HG03575 (cell line): ENCODE measurements around the gene LIPI.
"Not testable (repeated sequence)": the region's sequence is repeated elsewhere in the genome, so short reads cannot be mapped to it uniquely, and the experiment has no call there.

ENCODE experiments used
- ATAC-seq: cut with Tn5 transposase; IDR thresholded peaks from one replicate; pipeline ENCODE4 v1.9.1; 2021; ENCODE audit not compliant: unreplicated experiment, insufficient number of reproducible peaks, low FRiP score; ENCODE audit errors: extremely low read depth

Gene LIPI

DNA sequence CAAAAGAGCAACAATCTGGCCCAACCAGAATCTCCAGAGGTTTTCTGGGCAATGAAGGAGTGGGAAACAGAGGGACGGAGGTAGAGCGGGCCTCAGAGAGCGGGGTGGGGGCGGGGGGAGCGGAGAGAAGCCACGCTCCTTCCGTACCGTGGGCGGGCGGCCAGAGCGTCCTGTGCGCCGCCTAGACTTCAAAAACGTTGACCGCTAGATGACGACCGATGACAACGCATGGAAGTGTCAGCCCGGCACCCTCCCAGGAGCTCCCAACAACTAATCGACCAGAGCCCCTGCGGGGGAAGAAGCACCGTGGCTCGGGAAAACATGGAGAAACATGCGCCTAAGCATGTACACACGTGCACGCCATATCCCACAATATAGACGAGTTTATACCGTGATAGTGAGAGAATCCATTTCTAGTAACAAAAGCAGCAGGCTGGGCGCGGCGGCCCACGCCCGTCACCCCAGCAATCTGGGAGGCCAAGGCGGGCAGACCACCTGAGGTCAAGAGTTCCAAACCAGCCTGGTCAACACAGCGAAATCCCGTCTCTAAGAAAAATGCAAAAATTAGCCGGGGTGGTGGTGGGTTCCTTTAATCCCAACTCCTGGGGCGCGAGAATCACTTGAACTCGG is 131.9 kb downstream of the LIPI start:
- no peak for ATAC-seq

DNA sequence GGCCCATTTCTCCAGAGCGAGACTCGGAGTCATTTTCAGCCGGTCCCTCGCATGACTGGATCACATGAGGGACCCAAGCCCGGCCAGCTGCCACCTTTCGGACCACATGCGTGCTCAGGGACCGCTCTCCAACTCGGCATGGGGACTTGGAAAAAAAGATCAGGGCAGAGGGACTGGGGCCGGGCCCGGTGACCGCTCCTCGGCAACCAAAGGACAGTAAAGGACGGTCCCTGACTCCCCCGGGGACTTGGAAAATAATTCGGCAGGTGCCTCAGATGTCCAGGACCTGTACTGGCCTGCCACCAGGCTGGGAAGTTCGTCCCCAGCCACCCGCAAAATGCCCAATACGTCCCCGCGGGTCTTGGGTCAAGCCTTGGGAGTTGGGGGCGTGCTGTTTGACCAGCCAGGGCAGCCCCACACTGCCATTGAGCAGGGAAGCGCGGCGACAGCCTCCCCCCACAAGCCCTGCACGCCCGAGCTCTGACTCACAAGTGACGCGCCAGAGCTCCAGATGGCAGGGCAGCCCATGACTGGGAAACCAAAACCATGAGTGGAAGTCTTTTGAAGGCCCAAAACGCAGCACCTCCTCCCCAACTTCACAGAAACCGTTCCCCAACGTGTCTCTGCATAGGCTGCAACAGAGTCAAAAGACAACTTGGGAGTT is 134.5 kb downstream of the LIPI start:
- no peak for ATAC-seq

DNA sequence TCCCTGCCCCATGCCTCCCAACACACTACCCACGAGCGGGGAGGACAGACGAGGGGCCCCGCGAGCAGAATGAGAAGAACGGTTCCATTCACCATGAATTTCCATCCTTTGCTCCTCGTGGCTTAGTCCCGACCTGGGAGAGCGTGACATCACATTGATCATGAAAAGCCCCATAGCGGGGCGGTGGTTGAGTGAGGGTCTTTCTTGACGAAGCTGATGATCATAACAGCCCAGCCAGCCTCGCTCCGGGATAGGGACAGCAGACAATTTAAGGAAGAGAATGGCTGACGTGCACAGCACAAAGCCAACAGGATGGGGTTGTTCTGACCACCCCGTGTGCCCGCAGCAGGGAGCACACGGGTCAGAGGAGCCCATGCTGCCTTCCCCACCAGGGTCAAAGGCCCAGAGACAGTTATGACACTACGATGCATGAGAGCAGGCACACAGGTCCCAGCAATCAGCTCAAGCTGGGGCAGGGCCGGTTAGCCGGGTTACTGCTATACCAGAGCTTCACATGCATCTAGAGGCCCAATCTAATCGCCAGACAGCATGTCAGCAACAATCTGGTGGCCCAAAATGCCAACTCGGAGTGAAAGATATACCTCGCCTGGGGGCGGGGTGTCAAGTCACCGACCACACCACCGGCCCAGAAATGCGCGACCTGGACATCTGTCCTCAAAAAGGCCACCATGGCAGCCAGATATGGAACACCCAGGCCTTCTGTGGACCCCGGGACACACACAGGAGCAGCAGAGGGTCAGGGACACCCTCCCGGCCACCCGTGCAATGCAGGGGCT is 135.2 kb downstream of the LIPI start:
- ATAC-seq, result no peak

DNA sequence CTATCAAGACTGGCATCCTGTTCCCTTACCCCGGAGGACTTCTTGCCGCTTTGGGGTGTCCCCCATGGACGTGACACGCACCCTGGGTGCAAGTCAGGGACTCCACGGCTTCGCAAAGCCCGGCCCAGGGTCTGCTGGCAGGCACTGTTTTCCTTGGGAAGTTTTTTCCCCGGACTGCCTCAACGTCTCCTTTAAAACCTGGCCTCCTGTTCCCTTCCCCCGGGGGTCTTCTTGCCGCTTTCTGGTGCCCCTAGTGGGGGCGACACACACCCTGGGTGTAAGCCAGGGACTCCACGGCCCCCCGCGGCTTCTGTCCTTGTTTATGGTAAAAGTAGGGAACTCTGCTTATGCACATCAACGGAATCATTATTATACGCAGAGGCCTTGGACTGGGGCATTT is 136.6 kb downstream of the LIPI start:
- ATAC-seq, result no peak

- ATAC-seq, result no peak
Measured at GRCh38 chr21:14073615-14074014, 137.1 kb downstream of the LIPI start.

DNA sequence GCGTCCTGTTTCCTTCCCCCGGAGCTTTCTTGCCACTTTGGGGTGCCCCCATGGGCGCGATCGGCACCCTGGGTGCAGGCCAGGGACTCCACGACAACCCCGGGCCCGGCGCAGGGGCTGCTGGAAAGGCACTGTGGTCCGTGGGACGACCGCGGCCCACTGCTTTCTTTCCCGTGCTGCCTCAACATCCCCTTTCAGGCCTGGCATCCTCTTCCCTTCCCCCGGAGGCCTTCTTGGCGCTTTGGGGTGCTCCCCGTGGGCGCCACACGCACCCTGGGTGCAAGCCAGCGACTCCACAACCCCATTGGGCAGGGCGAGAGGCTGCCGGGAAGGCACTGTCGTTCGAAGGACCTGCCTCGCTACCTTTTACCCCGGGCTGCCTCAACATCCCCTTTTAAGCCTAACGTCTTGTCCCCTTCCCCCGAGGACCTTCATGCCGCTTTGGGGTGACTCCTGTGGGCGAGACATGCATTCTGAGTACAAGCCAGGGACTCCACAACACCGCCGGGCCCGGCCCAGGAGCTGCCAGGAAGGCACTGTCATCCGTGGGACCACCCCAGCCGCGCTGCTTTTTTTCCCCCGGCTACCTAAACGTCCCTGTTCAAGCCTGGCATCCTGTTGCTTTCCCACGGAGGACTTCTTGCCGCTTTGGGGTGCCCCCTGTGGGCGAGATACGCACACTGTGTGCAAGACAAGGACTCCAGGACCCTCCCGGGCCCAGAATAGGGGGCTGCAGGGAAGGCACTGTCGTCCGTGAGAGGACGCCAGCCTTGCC is 137.8 kb downstream of the LIPI start:
- ATAC-seq, result no peak

DNA sequence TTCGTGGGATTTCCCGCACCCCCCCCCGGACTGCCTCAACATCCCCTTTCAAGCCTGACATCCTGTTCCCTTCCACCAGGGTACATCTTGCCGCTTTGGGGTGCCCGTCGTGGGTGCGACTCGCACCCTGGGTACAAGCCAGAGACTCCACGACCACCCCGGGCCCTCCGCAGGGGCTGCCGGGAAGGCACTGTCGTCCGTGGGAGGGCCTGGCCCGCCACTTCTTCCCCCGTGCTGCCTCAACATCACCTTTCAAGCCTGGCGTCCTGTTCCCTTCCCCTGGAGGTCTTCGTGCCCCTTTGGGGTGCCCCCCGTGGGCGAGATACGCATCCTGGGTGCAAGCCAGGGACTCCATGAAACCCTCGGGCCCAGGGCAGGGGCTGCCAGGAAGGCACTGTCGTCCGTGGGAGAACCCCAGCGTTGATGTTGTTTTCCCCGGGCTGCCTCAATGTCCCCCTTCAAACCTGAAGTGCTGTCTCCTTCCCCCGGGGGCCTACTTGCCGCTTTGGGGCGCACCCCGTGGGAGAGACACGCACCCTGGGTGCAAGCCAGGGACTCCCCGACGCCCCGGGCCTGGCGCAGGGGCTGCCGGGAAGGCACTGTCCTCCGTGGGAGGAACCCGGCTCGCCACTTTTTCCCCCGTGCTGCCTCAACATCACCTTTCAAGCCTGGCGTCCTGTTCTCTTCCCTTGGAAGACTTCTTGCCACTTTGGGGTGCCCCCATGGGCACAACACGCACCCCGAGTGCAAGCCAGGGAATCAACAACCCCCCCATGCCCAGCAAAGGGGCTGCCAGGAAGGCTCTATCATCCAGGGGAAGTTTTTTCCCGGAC is 138.6 kb downstream of the LIPI start:
- ATAC-seq, result no peak

DNA sequence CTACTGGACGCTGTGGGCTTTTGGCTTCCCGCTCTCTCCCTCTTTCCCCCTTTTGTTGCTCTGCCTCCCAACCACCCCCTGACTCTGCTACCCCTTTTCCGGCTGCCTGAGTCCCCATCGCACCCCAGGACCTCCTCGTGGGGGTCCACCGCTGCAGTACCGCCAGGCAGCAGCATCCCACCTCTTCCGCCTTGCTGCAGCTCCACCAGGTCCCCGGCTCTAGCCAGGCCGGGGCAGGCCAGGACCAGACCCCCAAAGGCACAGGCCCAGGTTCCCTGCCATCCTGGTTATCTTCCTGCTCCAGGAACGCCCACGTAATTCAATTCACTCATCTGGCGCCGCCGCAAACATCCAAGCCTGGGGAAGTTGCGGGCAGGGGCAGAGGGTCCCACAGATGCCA is 139.8 kb downstream of the LIPI start:
- no peak for ATAC-seq

DNA sequence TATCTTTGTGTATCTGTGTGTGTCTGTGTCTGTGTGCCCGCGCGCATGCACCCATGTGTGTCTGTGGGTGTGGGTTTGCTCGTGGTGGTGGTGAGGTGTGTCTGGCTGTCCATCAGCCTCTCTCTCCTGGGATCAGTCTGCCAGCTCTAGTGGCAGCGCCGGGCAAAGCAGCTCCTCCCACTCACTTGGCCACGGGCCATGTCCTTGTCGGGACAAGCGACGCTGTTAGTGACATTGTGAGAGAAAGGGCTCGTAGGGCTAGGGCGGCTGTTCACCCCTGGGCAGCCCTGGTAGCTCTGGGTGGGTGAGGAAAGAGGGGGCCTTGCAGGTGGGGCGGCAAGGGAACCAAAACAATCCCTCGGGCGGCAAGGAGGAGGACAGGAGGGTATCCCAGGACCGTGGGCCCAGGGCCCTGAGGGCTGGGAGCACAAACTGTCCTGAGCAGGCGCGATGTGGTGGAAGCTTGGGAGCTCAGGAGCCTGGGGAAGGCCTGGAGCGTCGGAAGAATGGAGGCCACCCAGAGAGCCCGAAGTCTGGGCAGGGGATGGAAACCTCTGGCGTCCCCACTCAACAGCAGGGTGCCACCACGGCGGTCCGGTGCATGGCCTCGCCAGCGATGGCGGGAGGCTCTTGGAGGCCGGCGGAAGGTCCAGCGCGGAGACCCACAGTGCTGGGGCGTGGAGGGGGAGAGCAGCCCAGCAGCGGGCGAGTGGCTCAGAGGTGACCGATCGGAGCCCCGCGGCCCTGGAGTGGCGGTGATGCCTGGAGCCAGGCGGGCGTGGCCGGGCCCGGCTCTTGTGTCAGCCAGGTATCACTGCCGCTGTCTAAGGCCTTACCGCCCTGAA is 140.5 kb downstream of the LIPI start:
- no peak for ATAC-seq

DNA sequence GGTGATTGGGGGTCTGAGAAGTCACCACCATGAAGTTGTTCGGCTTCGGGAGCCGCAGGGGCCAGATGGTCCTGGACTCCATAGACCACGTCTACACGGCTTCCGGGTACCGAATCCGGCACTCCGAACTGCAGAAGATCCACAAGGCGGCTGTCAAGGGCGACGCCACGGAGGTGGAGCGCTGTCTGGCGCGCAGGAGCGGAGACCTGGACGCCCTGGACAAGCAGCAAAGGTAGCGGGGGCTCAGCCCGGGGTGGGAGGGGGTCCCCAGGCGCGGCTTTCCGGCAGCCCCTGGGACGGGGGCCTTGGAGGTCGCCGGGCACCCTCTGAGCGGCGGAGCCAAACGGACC is 146.5 kb downstream of the LIPI start:
- ATAC-seq, result no peak

DNA sequence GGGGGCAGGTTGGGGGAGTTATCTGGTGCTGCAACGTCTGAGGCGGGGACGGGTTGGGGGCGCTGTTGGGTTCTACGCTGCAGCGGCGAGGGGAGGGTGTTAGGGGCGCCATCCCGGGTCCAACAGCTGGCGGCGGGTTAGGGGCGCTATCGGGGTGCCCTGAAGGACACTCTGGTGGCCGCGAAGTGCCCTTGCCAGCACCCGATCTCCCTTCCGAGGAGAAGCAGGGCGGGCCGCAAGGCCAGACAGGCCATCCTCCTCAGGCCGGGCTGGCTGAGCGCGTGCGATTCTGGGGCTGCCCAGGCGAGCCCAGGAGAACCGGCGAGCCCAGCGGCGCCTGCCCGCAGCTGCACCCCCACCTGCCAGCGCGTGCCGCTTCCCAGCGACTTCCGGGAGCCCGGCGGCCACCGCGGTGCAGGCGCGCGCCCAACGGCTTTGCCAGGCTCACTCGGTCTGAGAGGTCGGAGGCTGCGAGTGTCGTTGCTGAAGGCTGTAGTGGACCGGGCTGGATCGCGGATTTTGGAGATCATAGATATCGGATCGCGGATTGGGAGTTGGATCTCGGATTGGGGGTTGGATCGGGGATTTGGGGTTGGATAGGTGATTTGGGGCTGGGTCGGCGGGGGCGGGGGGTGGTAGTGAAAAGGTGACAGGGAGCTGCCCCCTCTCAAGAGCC is 147.0 kb downstream of the LIPI start:
- not testable (repeated sequence) for ATAC-seq

- ATAC-seq, result not testable (repeated sequence)
Measured at GRCh38 chr21:14062684-14063083, 148.1 kb downstream of the LIPI start.

- not testable (repeated sequence) for ATAC-seq
Measured at GRCh38 chr21:14061820-14062219, 148.9 kb downstream of the LIPI start.

- ATAC-seq, result not testable (repeated sequence)
Measured at GRCh38 chr21:14058995-14059627, 151.6 kb downstream of the LIPI start.
